HG03439 (cell line): ENCODE data around the gene ABCC6.
"Not testable (repeated sequence)": the region's sequence is repeated elsewhere in the genome, so short reads cannot be mapped to it uniquely, and the experiment has no call there.

Experiments used
- ATAC-seq: cut with Tn5 transposase; IDR thresholded peaks from one replicate; pipeline ENCODE4 v1.9.1; 2021; ENCODE audit warnings: mild to moderate bottlenecking, moderate library complexity; ENCODE audit not compliant: unreplicated experiment

Gene ABCC6

DNA sequence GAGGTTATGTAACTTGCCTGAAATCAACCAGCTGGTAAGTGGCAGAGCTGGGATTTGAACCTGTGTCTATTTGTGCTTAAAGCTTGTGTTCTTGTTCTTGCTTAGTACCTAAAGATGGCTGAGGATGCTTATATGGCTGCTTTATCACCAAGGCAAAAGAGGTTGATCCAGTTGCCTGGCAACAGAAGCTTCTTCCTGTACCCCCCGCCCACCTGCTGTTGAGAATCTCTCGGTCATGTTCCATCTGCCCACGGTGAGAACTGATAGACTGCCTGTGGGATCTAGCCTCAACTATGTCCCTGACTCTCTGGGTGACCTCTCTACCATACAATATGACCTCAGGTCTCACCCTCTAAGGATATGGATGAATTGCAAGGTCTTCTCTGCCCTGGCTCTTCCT, 60.7 kb downstream of the ABCC6 start:
- no peak for ATAC-seq

DNA sequence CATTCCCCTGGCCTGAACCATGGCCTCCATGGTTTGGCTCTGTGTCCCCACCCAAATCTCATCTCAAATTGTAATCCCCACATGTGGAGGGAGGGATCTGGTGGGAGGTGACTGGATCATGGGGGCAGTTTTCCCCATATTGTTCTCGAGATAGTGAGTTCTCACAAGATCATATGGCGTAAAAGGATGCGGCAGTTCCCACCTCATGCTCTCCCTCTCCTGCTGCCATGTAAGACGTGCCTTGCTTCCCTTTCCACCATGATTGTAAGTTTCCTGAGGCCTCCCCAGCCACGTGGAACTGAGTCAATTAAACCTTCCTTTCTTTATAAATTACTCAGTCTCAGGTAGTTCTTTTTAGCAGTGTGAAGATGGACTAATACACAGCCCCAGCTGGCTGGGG, 61.5 kb downstream of the ABCC6 start:
- ATAC-seq, result not testable (repeated sequence)

DNA sequence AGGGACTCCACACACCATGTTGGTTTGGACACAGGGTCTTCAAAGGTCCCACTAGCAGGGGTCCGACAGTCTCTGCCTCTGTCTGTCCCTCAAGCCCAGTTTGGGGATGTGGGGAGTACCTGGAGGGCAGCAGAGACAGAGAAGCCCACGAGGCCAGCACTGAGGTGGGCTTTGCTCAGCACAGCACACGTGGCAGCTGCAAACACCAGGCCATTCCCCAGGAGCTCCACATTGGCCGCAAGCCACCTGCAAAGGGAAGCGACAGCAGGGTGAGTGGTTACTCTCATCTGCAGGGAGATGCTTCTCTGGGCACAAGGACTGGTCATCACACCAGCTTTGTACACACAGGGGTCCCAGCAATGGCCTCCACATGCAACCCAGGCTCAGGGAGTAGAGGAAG, 62.0 kb downstream of the ABCC6 start:
- ATAC-seq, result no peak

DNA sequence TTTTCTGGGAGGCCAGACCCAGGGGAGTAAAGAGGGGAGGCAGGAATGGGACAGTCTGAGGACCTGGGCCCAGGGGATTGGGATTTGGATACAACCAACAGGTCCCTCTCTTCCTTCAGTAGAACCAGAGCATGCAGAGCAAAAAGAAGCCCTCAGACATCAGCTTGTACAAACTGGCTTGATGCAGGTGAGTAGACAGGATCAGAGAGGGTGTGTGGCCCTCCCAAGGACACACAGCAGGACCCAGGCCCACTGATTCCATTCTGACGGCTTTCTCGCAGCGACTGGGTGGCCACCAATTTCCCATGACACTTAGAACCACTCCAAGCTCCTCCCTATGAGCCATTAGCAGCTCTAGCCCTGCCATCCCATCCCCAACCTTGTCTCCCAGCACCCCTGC, 63.6 kb downstream of the ABCC6 start:
- ATAC-seq, result no peak

DNA sequence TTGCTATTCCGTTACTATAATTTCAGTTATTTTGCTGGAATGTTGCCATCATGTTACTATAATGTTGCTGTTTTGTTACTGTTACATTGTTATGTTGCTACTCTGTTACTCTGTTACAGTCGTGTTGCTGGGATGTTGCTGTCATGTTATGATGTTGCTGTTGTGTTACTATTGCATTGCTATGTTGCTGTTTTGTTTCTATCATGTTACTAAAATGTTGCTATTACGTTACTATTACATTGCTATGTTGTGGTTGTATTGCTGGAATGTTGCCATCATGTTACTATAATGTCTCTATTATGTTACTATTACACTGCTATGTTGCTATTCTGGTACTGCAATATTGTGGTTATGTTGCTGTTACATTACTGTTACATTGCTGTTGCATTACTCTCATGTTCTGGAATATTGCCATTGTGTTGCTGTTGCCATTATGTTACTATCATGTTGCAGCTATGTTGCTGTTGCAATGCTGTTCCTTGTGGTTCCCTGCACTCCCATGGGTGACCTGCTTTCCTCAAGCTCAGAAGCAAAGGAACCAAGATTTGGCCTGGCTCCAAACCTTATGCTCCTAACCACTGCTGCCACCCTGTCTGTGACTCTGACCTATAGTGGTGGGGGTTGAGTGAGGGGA, 64.4 kb downstream of the ABCC6 start:
- no peak for ATAC-seq

DNA sequence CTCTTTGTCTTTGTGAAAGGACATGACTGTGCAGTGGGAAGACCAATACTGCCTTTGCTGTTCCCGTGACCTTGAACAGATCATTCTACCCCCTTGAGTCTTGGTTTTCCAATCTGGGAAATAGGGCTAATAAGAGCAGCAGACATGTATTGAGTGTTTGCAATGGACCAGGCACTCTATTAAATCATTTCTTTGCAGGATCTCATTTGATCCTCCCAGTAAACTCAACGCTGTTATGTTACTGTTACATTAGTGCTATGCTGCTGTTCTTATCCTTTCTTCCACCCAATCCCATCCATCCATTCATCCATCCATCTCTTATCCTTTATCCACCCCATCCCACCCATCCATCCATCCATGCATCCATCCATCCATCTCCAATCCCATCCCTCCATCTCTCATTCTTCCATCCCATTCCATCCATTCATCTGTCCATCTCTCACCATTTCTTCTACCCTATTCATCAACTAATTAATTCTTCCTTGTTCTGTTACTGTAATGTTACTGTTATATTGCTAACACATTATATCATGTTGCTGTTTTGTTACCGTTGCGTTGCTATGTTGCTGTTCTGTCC, 65.1 kb downstream of the ABCC6 start:
- ATAC-seq, result no peak

DNA sequence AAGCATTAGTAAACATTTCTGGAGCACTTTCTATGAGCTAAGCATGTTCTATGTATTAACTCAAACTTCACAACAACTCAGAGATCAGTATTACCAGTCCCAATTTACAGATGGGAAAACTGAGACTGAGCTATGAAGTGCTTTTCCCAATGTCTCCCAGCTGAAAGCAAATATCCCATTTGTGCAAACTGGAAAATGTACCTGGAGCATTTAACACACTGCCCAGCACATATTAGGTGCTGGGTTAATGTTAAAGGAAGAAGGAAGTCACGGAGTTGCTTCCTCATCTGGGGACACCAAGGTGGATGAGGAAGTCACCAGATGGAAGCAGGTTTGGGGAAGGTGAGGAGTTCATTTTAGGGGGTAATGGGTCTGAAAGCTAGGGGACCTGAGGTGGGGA, 66.1 kb downstream of the ABCC6 start:
- no peak for ATAC-seq

DNA sequence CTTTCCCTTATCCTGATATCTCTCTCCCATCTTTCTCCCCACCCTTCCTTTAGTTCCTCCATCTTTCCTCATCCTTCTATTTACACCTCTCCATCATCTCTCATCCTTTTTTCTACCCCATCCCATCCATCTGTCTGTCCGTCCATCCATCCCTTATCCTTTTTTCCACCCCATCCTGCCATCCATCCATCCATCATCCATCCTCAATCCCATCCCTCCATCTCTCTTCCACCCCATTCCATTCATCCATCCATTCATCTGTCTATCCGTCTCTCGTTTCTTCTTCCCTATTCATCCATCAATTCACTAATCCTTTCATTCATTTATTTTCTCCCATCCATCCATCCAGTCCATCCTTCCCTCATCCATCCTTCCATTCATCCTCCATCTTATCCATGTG, 68.1 kb downstream of the ABCC6 start:
- no peak for ATAC-seq

DNA sequence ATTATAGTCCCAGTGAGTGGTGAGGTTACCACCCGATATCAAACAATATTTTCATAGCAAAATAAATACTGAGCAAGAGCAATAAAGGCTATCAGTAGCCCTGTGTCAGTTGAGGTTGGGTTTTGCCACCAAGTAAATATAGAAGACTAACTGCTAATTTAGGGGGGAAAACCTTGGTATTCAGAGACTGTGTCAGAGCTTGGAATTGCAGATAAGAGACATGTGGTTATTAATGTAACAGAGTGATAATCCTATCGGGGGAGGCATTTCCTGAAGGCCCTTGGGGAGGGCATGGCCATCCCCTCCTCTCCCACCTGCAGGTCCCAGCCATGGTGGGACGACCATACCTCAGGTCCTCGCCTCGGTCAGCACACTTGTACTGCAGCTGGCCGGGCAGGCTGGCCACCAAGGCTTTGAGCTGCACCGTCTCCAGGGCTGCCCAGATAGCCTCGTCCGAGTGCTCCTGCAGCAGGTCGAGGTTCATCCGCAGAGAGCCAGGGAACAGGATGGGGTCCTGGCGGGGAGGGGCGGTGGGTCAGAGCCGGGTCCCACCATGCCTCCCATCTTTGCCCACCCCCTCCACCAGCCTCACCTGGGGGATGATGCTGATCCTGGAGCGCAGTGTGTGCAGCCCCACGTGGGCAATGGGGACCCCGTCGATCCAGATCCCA, 68.9 kb downstream of the ABCC6 start:
- ATAC-seq, result no peak

DNA sequence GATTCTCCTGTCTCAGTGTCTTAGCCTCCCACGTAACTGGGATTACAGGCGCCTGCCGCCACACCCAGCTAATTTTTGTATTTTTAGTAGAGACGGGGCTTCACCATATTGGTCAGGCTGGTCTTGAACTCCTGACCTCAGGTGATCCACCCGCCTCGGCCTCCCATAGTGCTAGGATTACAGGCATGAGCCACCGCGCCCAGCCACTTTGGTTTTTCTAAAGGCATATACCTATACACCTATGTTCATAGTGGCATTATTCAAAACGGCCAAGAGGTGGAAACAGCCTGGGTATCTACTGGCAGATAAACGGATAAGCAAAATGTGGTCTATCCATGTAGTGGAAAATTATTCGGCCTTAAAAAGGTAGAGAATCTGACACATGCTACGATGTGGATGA, 70.3 kb downstream of the ABCC6 start:
- not testable (repeated sequence) for ATAC-seq

DNA sequence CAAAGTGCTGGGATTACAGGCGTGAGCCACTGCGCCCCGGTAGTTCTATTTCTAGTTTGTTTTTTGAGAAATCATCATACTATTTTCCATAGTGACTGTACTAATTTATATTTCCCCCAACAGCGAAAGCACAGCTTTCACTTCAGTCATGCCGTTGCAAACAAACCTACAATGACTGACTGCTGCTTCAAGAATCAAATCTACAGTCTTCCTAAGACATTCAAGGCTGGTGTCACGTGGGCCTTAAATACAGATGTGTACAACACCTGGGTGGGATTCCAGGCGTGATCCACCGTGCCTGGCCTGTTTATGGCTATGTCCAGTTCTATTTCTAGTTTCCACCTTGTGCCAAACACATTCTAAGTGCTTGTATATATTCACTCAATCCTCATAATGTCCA, 72.0 kb downstream of the ABCC6 start:
- ATAC-seq, result no peak

DNA sequence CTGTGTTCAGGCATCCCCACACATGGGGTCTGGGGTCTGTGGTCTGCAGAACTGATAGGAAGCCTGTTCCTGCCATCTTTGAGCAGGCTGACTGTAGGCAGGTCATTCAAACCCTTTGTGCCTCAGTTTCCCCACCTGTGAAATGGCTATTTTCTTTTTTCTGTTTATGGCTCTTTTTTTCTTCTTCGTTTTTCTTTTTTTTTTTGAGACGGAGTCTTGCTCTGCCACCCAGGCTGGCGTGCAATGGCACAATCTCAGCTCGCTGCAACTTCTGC, 72.5 kb downstream of the ABCC6 start:
- ATAC-seq, result no peak

DNA sequence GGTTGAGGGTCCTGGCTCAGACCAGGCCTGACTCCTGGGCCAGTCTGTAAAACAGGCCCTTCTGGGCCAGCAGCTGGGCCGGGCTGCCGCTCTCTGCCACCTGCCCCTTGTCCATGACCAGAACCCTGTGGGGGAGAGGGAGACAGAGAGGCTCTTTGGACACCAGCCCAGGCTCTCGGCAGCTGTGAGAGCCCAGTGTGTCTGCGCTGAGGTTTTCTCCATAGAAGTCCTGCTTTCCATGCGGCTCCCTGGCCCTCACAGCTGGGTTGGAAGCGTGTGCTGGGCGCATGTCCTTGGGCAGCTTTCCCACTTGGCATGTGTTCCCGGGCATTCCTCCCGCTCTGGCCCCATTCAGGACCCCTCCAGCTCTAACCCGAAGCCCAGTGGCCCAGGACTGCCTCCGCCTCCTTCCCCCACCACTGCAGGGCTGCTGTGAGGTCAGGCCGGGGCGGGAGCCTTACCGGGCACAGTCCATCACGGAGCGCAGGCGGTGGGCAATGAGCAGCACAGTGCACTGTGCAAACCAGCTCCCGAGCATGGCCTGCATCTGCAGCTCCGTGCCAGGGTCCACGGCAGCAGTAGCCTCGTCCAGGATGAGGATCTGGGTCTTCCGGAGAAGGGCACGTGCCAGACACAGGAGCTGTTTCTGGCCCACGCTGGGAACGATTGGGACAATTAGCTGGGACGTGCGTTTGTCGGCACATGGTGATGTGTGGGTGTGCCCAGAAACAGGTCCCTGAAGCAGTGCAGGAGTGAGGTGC, 73.0 kb downstream of the ABCC6 start:
- ATAC-seq, result no peak

DNA sequence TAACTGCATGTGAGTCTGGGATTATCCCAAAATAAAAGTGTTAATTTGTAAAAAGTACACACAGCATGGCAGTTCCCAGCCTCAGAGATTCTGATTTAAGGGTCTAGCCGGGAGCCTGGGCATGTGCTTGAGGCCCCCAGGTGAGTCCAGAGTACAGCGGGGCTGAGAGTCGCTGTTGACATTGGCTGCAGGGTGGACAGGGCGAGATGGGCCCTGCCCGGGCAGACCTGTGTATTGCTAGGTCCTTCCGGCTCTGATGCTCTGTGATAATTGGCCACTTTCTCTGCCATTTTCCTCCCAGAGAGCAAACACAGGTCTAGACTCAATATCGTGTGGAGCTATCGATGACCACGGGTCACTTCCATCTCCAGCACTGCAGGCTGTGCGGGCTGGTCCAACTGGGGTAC, 73.6 kb downstream of the ABCC6 start:
- no peak for ATAC-seq

DNA sequence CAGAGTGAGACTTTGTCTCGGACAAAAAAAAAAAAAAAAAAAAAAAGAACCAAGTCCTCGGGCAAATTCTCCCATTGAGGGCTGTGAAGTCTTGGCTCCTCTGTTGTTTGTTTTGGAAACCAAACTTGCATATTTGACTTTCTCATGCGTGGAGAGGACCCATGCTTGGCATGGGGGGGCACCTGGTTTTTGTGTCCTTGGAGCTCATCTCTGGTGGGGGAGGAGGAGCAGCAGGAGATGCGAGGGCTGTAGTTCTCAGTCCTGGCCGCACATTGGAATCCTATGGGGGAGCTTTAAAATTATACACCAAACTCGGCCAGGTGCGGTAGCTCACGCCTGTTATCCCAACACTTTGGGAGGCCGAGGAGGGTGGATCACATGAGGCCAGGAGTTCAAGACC, 74.5 kb downstream of the ABCC6 start:
- no peak for ATAC-seq

DNA sequence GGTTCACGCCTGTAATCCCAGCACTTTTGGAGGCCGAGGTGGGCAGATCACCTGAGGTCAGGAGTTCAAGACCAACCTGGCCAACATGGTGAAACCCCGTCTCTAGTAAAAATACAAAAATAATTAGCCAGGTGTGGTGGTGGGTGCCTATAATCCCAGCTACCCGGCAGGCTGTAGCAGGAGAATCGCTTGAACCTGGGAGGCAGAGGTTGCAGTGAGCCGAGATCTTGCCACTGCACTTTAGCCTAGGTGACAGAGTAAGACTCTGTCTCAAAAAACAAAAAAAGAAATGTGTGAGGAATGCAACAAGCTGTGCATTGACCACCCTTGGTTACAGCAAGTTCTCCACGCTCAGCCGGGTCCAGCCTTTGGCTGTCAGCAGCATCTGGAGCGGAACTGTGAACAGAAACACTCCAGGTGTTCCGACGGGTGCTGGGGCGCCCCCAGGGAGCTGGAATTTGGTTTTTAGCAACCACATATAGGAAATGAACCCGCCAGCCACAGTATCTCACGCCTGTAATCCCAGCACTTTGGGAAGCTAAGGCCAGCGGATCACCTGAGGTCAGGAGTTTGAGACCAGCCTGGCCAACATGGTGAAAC, 75.2 kb downstream of the ABCC6 start:
- ATAC-seq, result not testable (repeated sequence)

DNA sequence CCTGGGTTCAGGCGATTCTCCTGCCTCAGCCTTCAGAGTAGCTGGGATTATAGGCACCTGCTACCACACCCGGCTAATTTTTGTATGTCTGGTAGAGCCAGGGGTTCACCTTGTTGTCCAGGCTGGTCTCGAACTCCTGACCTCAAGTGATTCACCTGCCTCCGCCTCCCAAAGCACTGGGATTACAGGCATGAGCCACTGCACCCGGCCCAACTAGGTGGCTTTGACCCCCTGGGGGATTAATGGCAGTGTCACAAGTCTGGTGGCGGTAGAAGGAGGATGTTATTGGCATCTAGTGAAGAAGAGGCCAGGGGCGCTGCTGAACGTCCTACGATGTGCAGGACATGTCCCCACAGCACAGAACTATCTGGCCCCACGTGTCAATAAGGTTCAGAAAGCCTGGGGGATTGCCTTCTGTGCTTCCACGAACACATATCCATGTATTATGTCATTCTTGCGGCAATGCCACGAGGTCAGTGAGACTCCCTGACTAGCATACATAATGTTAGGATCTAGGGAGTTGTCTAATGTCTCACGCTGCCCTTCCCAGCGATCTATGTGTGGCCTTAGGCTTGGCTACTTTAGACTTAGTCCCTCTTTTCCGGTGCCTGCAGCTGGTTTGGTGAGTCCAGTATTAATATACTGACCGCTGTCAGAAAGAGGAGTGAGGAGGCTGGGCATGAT, 75.8 kb downstream of the ABCC6 start:
- ATAC-seq, result no peak

DNA sequence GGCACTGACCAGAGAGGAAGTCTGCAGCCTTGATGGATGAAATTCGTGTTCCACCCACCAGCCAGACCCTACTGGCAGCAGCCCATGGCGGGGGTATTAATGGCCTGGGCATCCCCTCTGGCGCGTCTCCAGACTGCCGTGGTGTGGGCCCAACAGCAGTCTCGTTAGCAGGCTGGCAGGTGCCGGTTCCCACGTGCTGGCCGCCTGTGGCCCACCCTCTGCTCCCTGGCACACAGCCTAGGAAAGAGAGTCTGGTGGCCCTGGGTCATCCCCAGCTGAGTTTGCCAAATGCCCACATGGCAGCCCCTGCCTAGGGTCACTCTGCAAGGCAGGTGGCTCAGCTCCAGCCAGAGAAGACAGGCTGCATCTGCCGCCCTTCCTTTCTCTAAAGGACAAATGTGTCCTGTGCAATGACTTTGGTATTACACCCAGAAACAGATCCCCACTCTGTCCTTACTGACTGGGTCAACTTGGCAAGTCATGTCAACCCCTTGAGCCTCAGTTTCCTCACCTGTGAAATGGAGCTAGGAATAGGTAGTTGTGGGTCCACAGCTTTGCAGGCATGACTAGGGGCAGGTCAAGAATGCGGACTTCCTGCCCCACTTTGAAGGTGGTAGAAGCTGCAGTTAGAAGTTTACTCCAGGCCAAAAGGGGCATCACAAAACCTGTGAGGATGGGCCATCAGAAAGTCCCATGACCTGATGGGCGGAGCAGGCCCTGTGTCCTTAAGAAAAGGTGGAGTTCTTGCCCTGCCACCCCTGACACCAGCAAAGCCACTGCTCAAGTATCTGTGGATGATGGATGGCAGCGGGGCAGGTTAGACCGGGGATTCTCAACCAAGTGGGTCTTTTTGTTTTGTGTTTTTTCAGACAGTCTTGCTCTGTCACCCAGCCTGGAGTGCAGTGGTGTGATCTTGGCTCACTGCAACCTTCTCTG, 76.6 kb downstream of the ABCC6 start:
- ATAC-seq, result no peak

DNA sequence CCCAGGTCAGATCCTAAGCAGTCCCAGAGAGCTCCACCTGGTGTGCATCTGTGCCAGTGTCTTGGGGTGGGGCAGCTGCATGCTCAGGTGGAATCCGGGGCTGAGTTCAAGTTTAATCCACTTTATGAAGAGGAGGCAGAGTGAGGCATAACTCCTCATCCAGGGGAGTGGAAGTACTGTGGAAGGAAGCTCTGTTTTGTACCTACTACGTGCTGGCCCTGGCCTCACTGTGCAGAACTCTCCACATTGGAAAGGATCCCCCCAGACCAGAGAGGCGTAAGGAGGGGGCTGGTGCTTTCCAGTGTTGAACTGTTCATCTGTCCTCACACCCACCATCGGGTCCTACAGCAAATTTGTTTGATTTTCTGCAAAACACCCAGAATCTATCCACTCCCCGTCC, 78.0 kb downstream of the ABCC6 start:
- ATAC-seq, result no peak

DNA sequence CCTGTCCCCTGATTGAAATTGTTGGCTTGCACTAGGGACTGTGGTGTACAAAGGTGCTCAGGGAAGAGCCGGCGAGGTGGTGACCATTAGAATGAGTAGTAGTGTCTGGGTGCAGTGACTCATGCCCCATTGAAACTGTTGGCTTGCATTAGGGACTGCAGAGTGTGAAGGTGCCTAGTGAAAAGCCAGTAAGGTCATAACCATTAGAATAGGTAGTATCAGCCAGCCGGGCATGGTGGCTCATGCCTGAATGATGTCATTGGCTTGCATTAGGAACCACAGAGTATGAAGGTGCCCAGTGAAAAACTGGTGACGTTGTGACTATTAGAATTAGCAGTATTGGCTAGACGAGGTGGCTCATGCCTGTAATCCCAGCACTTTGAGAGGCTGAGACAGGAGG, 78.9 kb downstream of the ABCC6 start:
- no peak for ATAC-seq
